Femur (tissue), 1 donor: ENCODE data around the gene RAB32.

Experiments used
- DNase-seq: peaks from one replicate; pipeline ENCODE4 v3.0.0-alpha.2; 2017

Gene RAB32

DNA sequence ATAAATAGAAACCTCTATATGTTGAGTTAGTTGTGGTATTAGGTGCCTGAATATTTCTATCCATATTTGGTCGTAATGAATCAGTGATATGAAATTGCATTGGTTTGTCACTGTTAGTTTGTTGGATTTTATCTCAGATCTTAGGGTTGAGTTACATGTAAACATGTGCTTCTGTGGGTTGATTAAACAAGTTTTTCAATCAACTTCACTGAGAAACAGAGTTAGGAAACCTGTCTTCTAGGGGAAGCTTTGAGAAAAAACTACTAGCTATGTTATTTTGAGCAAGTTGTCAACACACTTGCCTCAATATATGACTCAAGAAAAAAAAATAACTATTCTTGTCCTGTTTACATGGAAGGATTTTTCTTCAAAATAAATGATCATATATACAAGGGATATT lies 40.3 kb downstream of the RAB32 start:
- no peak for DNase-seq

DNA sequence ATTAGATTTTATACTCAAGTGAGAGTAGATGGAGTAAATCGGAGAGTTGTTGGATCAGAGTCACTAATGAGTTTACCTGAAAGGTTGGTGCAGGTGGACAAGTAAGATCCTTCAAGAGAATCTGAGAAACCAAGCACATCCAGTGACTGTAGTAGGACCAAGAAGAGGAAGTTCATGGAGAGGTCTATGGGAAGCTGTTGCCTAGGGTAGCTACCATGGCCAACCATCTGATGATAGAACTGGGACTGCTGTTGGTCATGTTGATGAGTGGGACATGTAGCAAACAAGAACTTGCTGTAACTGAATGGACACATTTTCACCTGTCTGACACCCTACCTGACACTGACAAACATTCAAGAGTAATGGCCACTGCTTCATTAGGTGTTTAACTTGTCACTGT lies 43.8 kb downstream of the RAB32 start:
- DNase-seq, result no peak

DNA sequence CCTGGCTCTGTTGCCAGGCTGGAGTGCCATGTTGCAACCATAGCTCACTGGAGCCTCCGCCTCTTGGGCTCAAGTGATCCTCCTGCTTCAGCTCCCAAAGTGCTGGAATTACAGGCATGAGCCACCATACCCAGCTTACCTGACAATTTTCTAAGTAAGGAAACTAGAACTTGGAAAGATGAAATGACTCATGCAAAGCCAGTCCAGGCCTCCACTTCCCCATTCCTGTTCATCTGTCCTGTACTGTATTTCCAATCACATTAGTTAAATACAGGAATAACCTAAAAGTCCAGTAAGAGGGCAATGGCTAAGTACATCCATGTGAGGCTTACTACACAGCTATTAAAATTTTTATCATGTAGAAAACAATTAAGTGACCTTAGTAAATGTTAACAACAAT lies 46.9 kb downstream of the RAB32 start:
- DNase-seq, result no peak

DNA sequence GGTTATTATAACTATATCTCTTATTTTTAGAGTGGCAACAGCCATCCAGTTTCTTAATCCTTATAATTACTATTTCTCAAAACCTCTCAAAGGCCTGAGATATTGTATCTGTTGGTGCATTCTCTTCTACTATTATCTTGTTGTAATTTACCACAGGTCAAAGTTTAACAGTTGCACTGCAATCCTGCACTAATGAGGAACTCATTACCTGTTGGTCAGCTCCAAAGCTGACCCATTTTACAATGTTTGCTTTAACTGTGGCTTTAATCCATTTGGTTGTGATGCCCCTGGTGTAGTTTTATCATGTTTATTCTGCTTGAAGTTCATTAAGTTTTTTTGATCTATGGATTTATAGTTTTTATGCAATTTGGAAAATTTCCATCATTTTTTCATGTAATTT lies 48.8 kb downstream of the RAB32 start:
- no peak for DNase-seq

DNA sequence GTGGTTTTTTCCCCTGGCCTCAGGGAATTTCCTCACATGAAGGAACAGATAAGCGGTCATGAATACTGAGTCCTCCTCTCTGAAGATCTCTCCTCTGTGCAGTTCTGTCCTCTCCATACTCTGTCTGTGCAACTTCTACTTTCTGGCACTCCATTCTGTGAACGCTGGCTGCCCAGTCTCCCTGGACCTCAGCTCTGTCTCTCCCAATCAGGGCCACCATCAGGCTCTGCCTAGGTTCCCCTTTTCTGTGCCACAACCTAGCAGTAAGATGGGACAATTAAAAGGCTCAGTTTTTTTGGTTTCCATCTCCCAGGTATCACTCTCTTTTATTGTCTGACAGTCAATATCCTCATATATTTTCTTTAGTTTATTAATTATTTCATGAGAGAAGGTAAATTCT lies 50.4 kb downstream of the RAB32 start:
- no peak for DNase-seq

DNA sequence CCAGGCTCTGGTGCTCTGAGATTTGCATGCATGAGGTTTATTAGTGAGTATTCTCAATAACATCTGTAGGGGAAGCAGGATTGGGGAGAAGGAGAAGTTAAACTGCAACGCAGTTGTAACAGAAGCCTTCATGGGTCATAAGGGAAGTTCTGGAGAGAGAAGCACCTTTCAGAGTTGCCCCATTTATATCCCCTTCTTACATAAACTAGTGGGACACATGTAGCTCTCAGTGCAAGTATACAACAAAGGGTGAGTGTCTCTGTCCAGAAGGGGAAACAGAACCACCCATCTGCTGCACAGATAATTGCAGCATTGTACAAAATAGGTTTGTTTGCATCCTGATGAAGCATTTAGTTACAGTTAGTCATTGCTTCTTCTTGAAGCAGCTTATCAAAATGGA lies 50.9 kb downstream of the RAB32 start:
- no peak for DNase-seq

DNA sequence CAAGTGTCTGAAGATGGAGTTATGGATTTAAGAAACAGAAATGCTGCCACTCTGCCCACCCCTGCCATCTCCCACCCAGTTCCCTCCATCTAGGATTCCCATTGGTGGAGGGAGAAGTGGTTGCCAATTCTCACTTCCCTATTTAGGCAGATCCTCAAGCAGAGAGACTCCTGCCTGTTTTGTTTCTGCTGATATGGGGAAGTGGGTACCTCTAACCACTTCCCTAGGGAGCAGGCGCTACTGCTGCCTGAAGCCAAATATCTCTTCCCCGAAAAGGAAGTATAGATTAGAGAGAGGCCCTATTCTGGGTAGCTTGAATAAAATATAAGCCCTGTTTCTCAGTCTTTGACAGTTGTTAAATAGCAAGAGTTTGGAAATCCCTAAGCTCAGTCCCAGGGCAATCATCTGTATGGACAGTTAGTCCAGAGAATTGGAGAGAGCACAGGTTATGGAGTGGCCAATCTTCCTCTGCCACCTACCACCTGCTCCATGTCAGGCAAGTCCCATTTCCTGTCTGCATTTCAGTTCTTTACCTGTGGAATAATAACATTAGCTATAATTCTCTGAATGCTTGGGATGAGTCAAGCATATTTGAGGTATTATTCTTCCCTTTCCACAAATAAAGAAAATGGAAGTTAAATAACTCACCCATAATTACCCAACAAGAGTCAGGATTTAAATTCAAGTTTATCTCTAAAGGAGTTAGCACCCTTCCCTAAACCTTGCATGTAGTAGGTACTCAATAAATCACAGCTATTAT lies 52.5 kb downstream of the RAB32 start:
- peak; percentile 31 for DNase-seq

DNA sequence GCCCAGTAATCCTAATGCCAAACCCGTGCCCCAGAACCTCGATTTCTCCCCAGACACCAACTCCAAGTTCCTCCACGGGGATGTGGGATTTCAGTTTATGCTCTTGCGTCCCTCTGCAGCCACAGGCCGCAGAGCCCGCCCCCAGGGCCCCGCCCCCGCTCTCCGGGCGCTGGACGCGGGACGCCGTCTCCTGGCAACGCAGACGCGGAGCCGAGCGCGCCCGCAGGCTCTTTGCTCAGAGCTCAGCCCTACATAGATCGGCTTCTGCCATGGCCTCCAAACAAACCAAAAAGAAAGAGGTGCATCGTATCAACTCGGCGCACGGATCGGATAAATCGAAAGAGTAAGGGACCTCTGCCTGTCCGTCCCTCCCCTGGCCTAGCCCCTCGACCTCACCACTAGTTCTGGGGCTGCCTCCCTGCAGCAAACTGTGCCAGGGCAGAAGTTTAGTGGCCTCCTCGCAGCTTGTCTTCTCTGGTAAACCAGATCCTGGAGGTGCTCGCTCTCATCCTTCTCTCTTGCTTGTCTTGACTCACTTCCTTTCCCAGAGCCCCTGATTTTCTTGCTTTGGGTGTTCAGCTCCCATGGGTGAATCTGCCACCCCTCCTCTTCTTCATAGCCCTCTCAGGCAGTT lies 55.3 kb downstream of the RAB32 start, which contains the start of gene ADGB:
Gene ADGB (plus strand): TSS at position 201 of the 634 bp plus-strand sequence. CDS start 69 bp downstream, at position 270.
- peak; percentile 83 for DNase-seq

DNA sequence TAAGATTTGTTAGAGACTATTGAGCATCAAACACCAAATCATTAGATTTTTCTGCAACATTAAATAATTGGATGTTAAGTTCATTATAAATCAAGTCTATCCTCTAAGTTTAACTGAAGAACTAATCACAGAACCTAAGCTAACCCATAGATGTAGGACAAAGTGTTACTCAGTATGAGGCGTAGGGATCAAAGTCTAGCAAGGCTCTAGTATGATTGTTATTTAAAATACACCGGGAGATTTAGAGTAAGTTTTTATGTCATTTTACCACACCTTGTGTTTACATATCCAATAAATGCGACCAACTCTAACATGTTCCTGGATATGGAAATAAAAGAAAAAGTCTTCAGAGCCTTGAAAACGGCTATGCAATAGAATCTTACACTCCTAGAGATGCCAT lies 57.7 kb downstream of the RAB32 start:
- DNase-seq, result no peak

DNA sequence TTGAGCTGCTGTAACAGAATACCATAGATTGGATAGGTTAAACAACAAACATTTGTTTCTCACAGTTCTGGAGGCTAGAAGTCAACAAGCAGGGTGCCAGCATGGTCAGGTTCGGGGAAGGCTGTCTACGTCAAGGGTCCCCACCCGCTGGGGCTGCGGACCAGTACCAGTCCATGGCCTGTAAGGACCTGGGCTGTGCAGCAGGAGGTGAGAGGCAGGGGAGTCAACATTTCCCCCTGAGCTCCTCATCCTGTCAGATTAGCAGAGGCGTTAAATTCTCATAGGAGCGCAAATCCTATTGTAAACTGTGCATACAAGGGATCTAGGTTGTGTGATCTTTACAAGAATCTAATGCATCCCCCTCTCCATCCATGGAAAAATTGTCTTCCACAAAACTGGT lies 58.9 kb downstream of the RAB32 start:
- DNase-seq, result no peak
